Limb (tissue), 2 donors: ENCODE data around the gene SLC22A16.
"Not testable (repeated sequence)": the region's sequence is repeated elsewhere in the genome, so short reads cannot be mapped to it uniquely, and the experiment has no call there.

Experiments used
- DNase-seq, 2 donors: peaks; one replicate each; pipeline ENCODE4 v3.0.0-alpha.2; 2016; ENCODE audit errors: extremely low spot score in 2 of 2

The SLC22A16 gene

DNA sequence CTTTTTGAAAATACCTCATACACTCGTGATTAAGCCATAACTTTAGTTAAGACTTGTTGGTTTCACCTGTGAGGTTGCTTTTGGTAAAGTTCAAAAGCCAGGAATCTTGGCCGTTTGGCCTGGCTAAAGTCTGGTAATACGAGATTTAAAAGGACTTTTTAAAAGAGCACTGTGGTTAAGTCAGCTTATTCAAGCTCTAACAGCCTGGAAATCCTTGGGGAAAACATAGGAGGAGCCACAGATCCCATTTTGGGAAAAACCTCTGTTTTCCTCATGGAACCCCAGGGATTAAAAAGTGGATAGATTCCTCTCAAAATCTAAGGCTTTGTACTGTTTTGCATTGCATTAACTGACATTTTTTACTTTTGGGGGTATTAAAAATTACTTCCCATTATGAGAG lies 13.7 kb upstream of the SLC22A16 start:
- no peak for DNase-seq

DNA sequence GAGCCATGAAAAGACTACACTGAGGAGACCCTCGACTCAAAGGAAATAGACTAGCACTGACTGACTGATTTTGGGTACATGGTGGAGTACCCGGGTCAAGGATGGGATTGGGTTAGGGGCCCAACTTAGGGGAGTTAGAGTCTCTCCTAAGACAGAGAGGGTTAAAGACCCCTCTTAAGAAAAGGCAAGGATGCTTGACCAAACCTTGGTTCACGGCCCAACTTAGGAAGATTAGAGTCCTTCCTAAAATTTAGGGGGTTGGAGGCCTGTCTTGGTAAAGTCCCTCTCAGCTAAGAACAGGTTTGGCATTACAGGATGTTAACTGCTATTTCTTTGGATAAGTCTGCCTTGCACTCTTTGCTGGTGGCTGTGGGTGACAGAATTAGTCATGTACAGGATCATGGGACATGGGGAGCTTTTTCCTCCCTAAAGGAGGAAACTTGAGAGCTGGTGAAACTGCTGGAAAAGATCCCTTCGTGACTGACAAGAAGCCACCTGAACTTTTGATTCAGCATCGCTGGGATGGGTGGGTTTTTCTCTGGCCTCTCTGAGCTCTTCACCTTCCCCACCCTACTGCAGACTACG lies 12.3 kb upstream of the SLC22A16 start:
- DNase-seq, result no peak

DNA sequence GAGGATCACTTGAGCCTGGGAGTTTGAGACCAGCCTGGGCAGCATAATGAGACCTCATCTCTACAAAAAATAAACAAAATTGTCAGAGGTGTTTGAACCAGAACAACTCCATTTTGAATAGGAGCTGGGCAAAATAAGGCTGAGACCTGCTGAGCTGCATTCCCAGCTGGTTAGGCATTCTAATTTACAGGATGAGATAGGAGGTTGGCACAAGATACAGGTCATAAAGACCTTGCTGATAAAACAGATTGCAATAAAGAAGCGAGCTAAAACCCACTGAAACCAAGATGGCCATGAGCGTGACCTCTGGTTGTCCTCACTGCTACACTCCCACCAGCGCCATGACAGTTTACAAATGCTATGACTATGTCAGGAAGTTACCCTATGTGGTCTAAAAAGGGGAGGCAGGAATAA lies 11.6 kb upstream of the SLC22A16 start:
- DNase-seq, result not testable (repeated sequence)

DNA sequence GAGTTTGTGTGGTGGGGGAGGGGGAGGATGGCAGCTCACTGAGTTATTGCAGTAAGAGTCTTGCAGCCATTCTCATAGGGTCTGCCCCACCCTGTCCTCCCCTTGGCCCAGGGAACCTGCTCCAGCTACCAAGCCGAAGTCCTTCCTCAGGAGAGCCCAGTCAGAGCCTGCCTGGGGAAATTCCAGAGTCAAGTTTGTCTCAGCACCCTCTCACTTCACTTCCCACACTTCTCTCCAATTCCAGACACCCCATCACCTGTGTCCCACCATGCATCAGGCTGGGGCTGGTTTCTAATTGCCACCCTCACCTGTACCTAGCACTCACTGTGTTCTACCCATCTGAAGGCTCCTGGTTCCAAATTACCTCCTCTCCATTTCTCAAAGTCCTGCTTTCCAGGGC lies 10.3 kb upstream of the SLC22A16 start:
- DNase-seq, result no peak

DNA sequence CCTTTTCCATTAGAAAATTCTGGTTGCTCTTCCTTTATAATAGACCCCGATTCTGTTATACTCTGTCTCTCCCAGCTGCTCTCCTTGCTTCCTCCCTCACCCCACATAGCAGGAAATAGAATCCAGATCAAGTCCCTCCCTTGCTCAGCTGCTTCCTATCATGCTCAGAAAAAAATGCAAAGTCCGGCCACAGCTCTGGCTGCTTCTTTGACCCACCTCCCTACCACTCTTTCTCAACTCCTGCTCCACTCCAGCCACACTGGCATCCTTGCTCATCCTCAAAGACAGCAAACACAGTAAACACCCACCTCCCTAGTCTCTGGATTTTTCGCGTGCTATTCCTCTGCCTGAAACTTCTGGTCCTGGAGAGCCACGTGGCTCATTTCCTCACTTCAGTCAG lies 9.1 kb upstream of the SLC22A16 start:
- no peak for DNase-seq

DNA sequence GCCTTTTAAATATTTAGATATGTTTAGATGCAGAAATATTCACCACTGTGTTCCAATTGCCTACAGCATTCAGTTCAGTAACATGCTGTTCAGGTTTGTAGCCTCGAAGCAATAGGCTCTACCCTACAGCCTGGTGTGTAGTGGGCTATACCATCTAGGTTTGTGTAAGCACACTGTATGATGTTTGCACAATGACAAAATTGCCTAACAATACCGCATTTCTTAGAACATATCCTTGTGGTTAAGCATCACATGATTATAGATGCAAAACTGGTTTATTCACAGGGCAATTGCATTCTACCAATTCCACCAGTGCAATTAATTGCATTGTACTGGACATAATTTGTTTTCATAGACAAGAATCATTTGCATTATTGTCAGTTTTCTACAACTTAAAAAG lies 7.9 kb upstream of the SLC22A16 start:
- no peak for DNase-seq

DNA sequence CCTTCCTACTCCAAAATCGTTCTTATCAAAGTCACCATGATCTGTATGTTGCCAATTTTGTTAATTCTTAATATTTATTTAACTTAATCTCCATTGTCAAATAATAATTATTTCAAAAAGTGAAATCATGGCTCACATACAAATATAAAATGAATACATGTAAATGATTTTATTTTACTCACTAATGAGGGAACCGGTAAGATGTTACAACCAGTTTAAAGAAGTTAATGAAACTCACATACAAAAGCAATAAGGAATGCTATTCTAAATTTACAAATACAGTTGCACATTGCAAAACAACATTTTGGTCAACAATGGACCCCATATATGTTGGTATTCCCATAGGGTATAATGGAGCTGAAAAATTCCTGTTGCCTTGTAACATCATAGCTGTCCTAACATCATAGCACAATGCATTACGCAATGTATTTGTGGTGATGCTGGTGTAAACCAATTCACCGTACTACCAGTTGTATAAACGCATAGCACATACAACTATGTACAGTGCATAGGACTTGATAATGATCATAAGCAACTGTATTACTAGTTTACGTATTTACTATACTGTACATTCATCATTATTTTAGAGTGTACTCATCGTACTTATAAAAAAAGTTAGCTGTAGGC lies 6.5 kb upstream of the SLC22A16 start:
- no peak for DNase-seq

DNA sequence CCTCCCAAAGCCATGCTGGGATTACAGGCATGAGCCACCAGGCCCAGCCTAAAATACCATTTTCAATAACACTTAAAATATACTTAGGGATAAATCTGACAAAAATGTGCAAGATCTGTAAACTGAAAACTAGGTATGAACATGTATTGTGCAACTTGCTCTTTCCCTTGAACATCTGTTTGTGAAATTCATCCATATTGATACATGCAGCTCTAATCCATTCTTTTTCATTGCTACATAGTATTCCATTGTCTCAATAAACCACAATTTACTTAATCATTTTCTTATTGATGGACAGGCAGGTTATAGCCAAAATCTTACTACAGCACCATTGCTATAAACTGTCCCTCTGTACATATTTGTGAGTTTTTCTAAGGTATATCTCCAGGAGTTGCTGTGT lies 4.7 kb upstream of the SLC22A16 start:
- DNase-seq, result no peak

DNA sequence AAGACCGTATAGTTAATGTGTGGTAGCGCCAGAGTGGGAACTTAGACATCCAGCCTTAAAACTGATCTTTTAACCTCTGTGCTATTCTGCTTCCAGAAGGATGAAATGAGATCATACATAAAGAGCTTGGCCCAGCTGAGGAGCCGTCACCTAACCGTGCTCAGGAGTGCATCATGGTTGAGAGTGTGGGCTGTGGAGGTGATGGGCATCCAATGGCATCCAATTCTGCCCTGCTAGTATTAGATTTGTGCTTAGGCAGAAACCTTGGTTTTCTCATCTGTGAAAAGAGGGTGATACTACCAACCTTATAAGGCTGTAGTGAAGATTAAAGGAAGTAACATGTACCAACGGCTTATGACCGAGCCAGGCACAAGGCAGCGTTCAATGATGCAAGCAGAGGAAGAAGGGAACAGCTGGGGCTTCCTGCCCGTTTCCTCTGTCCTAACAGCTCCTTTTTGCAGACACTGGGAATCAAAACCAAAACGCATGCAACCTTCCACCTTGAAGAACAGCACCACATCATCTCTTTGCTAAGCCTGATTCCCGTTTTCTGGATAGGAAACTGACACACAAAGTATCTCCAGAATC lies 1.3 kb downstream of the SLC22A16 start:
- DNase-seq, result no peak

DNA sequence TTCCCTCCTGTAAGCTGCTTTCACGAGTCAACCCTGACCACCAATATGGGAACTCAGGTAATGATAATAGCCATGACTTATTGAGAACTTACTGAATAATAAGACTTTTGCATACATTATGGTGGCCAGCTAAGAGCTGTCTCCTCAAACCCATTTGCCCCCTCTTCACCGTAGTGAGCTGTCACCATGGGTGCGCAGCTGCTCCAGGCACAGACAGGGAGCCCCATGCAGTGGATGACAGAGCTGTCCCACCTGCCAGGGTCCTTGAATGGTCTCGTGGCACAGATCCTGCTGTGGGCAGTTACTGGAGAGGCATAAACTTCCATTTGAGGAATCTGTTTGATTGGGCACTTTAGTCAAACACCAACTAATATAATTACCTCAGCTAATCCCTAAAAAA lies 1.9 kb downstream of the SLC22A16 start:
- no peak for DNase-seq

DNA sequence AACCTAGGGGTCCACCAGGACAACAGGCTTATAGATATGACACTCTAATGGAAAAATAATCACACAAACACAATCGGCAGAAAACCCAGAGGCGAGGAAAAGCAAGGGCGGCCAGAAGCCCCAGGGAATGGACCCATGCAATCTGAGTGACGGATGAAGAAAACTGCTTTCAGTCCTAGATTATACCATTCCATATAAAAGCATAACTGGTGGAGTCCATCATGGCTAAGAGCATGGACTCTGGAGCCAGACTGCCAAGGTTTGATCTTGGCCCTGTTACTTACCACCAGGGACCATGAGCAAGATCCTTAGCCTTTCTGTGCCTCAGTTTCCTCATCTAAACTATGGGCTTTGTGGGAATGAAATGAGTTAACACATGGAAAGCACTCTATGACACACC lies 3.7 kb downstream of the SLC22A16 start:
- DNase-seq, result no peak

DNA sequence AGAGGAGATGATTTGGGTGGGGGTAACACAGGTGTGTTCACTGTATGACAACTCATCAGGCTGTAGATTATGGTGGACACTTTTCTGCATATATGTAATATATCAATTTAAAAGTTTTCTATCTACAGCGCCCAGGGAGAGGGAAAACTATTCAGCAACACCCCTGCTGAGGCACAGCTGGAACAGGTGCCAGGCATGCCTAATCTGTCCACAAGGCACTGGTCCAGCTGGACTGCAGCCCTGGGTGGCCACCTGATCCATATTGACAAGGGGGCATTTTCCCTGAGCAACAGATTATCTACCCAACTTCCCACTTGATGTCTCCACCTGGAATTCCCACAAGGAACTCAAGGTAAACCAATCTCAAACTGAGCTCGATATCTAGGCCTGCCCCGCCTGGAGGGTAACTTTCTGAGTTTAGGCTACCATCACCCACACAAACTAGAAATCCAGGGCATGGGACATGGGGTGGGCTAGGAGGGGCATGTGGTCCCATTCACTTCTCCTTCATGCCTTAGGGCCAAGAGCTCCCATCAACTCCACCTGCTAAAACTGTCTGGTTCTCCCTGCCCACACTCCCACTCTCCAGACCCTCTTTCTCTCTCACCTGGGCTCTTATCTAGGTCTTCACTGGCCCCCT lies 4.6 kb downstream of the SLC22A16 start:
- no peak for DNase-seq

DNA sequence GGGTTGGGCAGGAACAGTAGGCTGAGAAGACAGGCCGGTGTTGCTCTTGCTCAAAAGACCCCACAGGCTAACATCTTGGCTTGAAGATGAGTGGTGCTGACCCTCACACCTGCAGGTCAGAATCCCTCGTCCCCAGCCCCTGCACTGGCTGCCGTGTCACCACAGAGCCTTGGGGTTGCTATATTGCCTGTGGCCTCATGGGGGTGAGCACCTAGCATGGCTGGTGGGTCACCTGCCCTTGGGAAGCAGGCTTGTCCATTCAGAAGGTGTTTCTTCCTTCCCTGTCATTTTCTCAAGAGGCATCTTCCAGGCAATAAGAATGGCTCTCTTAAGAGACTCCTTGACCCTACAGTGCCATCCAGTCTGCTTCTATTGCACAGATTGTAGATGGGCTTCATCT lies 7.7 kb downstream of the SLC22A16 start:
- DNase-seq, result no peak

DNA sequence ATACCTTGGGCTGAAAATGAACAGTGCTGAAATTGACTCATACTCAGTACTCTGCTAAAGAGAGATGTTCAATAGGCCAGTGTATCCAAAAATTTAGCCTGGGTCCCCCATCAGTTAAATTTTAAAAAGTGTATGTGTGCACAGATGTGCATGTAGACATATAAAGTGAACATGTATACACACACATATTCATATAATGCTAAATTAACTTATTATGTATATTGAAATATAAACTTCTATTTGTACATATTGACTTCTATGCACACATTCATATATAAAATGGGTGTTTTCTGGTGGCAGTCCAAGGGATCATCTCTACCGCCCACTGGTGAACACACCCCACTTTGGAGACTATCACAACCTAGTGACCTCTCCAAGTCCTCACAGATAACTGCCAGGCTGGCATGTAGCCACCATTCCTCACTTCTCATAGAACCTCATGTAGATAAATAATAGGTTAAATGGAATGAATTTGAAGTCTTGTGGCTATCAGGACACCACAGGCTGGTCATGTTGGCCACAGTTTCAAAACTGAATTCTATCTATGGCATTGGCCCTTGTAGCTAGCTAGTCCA lies 8.8 kb downstream of the SLC22A16 start:
- no peak for DNase-seq

DNA sequence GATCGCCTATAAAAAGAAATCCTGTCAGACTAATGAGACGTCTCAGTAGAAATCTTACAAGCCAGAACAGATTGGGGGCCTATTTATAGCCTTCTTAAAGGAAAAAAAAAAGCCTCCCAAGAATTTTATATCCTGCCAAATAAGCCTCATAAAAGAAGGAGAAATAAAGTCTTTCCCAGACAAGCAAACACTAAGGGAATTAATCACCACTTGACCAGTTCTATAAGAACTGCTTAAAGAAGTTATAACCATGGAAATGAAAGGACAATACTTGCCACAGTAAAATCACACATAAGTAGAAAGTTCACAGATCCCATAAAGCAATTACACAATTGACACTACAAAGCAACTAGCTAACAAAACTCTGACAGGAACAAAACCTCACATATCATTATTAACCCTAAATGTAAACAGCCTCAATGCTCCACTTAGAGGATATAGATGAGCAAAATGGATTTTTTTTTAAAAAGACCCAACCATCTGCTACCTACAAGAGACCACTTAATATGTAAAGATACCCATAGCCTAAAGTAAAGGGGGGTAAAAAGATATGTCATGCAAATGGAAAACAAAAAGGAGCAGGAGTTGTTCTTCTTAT lies 13.4 kb downstream of the SLC22A16 start:
- DNase-seq, result no peak

DNA sequence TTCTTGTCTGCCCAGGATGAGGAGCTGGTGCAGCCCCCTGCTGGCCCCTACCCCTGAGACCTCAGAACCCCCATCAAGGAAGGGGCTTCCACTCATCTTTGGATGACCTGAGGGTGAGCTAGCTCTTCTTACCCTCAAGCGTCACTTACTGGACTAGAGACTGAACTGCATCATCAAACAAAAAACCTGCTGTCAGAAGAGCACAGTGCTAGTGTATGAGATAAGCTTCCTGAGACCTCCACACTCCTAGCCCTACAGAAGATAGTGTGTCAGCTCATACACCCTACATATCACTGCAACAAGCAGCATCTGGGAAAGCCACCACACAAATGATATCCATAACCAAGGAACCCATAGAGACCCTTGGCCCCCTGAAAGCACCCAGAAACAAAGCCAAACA lies 15.0 kb downstream of the SLC22A16 start:
- DNase-seq, result no peak

DNA sequence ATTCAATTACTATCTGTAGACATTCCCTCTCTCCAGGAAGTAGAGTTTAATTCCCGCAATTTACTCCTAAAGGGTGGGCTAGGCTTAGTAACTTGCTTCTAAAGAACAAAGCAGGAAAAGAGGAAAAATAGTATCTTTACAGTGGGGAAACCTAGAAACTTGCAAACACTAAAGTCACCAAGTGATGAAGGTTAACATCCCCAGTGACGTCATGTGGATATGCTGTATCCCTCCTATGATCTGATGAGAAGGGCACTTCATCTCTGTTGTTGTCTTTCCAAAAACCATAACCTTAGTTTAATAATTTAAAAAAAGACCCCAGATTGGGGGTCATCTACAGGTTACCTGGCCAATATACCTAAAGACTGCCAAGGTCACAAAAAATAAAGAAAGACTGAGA lies 17.3 kb downstream of the SLC22A16 start:
- DNase-seq, result no peak

DNA sequence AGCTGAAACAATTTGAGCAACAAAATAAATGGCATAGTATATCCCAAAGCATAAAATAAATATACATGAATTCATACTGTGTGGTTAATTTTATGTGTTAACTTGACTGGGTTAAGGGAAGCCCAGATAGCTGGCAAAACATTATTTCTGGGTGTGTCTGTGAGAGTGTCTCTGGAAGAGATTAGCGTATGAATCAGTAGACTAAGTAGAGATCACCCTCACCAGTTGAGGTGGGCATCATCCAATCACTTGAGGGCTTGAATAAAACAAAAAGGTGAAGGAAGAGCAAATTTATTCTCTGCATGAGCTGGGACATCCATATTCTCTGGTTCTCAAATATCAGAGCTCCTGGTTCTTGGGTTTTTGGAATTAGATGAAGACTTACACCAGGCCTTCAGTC lies 17.9 kb downstream of the SLC22A16 start:
- DNase-seq, result no peak

DNA sequence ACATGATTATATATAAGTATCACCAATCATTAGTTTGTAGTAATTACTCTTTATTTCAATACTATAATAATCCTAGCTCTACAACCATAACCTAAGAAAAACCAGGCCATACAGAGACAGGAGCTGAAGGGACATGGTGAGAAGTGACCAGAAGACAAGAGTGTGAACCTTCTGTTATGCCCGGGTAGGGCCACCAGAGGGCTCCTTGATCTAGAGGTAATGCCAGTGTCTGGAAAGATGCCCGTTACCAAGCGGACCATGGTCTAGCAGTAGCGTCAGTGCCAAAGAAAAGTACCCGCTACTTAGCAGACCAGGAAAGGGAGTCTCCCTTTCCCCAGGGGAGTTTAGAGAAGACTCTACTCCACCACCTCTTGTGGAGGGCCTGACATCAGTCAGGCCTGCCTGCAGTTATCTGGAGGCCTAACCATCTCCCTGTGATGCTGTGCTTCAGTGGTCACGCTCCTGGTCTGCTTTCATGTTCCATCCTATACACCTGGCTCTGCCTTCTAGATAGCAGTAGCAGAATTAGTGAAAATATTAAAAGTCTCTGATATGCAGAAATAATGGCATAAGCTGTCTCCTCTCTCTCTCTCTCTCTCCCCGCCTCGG lies 18.7 kb downstream of the SLC22A16 start:
- DNase-seq, result not testable (repeated sequence)

DNA sequence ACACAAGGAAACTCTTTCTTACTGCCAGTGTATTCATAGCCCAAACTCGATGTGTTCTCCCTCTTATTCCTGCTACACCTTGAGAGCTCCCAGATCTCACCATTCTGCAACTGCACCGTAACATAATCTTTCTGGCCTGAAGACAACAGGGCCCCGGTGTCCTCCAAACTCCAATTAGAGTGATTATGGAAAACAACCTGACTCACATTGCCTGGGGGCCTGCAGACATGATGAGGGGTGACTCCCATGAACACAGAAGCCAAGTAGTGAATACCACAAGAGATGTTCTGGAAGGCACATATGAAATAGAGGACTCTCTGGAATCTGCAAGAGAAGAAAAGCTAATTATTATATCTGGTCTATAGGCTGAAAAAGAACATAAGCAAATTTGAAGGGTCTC lies 19.7 kb downstream of the SLC22A16 start:
- DNase-seq, result no peak

DNA sequence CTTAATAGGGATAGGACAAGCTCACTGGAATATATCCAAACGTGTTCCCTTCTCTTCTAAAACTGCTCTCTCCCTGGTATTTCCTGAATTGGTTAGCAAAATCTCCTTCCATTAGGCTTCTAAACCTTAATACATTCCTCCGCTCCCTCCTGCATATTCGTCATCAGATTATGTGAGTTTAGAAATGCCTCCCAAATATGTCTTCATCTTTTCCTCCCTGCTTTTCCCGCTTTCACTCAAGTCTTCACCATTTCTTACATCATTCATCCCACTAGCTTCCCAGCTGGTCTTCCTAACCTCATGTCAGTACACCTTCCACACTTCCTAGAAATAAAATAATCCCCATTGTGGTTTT lies 26.9 kb downstream of the SLC22A16 start:
- no peak for DNase-seq
